GM18505 (cell line): Measurements from ENCODE around the gene TOX2.

ENCODE experiments used
- ATAC-seq: cut with Tn5 transposase; IDR thresholded peaks from one replicate; pipeline ENCODE4 v1.9.1; 2021; ENCODE audit not compliant: unreplicated experiment
- POLR2A ChIP-seq: IDR thresholded peaks from 4 replicates; pipeline ENCODE4 v1.6.1; 2011; ENCODE audit warnings: borderline replicate concordance; ENCODE audit not compliant: insufficient read depth, insufficient read length; ENCODE audit errors: extremely low read depth

TOX2 gene

DNA sequence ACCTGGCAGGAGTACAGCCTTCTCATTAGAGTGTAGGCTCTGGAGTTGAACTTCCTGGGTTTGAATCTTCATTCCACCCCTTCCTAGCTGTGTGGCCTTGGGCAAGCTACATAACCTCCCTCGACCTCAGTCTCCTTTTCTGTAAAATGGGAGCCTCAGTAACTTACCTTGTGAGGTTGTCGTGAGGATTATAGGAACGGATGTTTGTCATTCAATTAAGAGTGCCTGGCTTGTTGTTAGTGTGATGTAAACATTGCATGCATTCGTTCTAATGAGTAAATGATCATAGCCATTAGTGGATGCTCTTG is 45.2 kb downstream of the TOX2 start:
- ATAC-seq = no peak
- no peak for TF ChIP-seq POLR2A

GRCh38 chr20:43960231-43960630 is 45.6 kb downstream of the TOX2 start:
- no peak for TF ChIP-seq POLR2A
- no peak for ATAC-seq

GRCh38 chr20:43961116-43961515 is 46.5 kb downstream of the TOX2 start:
- ATAC-seq = no peak
- no peak for TF ChIP-seq POLR2A

DNA sequence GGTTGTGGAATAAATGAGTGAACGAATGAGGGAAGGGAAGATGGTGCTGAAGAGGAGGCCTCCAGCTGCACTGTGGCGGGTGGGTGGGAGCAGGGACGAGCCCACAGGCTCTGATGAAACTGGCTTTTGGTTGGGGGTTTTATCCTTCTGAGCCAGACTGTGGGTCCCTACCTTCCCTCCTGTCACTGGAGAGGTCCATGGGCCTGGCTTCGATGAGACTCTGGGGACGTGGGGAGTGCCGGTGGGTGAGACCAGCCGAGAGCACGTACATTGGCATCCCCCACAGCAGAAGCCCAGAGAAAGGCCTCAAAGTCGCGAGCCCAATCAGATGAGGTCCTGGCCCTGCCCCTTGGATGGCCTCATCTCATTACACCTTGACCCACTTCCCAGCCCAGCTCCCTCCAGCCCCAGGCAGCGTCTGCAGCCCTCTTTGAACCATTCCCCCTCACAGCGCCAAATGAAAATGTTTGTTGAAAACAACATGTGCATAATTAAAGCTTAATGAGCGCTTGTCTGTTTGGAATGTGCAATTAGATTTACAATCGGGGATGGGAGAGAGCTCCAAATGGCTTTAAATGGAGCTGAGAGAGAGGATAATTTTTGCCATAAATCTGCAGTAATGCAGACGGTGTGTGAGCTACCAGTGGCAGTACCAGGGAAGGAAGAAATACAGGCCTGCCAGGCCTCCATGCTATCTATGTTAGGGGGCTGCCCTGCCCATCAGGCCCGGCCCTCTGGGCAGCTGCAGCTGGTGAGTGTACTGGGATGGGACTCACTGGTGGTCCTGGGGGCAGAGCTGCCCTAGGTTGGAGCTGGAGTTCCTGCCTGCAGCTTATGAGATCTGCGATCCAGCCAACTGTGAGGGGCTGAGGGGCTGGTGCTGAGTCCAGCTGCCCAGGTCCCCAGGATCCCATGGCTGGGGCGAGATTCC is 47.2 kb downstream of the TOX2 start:
- no peak for TF ChIP-seq POLR2A

DNA sequence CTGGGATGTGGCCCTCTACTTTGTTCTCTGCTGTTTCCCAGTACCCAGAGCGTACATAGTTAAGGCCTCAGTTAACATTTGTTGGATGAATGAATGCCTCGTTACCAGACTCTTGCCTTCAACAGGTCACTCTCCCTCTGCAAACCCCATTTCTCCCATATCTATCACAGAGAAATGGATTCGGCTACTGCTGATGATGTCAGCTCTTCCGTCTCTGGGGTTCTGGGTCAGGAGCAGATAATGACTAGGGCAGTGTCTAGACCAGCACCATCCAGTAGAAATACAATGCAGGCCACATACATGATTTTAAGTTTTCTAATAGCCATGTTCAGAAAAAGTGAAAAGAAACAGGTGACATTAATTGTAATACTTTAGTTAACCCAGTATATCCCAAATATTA is 47.9 kb downstream of the TOX2 start:
- no peak for ATAC-seq
- TF ChIP-seq POLR2A = no peak

More for the DNA sequence above, 47.2 kb downstream of the TOX2 start:
- ATAC-seq = no peak

- no peak for TF ChIP-seq POLR2A
- no peak for ATAC-seq
Observed at GRCh38 chr20:43963233-43963632, 48.6 kb downstream of the TOX2 start.

DNA sequence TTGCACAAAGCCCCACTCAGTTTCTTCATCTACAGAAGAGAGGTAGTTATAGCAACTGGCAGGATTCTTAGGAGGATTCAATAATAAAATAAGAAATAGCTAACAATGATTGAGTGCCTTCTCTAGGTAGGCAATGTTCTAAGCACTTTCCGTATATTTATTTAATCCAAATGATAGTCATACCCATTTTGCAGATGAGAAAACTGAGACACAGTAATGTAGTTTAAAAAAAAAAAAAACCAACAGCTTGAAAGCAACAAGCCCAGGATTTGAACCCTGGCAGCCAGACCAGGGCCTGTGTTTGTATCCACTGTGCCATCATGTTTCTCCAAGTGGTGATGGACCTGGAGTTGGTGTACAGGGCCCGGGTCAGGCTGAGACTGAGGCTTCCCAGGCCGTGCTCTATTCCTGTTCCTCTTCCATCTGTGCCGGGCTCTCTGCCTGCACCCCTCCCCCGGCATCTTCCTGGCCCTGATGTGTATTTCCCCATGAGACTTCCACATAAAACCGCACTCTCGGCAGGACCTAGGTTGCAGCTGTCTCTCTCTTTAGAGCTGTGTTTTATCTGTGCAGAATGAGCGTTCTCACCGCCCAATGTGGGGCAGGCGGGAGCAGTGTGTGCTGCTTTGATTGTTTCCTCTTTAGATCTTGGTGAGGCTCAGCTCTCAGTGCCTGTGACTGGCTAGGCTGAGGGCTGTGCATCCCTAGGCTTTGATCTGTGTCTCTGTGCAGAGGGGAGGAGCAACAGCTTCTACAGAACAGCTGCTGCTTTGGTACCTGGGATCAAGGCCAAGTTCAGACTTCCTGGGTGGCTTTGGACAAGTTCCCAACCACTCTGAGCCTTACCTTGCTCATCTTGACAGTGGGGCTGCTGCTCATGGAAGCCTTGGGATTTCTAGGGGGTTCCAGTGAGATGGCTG is 49.5 kb downstream of the TOX2 start:
- ATAC-seq = peak; percentile 54
- no peak for TF ChIP-seq POLR2A

DNA sequence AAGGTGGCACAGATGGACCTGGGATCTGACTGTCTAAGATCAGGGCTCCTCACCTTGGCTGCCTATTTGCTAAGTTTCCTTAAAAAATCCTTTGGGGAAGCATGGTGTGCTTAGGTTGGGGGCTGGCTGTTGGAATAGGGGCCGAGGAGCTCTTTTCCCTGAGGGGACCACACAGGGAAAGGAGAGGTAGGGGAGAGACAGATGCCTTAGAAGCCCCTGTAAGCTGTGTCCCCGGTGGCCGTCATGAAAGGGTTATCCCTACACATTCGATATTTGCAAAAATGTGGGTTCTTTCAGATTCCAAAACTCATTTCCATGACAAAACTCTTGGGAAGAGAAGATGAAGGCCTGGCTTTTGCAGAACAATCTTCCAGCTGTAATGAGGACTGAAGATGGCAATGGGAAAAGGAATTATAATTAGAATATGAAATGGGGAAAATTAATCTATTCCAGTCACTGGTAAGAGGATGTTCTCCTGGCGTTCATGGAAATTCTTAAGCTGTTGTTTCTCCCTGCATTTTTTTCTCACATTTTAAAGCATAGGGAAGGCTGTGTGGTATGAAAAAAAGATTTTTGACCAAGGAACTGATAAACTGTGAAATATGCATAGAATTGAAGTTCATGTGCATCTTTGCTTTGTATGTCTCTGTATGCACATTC is 53.8 kb downstream of the TOX2 start:
- no peak for TF ChIP-seq POLR2A
- ATAC-seq = no peak

- no peak for TF ChIP-seq POLR2A
- no peak for ATAC-seq
Observed at GRCh38 chr20:43969028-43969447, 54.4 kb downstream of the TOX2 start.

DNA sequence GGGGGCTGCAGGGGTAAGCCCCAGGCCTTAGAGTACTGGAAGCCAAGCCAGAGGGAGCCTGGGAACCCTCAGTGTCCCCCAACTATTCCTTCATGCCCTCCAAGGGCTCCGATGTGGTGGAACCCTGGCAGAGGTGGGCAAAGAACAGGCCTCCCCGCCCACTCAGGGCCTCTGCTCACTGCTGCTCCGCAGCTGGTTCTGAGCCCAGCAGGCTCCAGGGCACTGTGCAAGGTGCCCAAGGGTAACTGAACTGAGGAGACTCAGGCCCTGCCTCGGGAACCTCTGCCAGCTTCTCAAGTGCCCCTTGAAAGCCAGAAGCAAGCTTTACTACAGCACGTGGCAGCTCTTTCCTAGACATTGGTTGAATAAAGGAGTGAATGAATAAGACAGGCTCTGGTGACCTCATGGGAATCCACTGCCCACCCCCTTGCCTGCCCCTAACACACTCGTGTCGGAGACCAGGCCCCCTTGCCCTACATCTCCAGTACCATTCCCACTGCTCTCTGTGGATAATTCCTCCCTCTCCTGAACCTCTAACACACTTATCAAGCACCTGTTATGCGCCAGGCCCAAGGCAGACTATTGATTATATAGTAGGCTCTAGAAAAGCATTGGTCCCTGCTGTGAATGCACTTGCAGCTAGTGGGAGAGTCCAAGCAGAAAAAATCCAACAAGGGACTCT is 55.0 kb downstream of the TOX2 start:
- no peak for ATAC-seq

GRCh38 chr20:43971267-43971666 is 56.6 kb downstream of the TOX2 start:
- ATAC-seq = no peak
- no peak for TF ChIP-seq POLR2A

More for the DNA sequence above, 55.0 kb downstream of the TOX2 start:
- no peak for TF ChIP-seq POLR2A

- no peak for ATAC-seq
- TF ChIP-seq POLR2A = no peak
Observed at GRCh38 chr20:43972051-43972450, 57.4 kb downstream of the TOX2 start.

DNA sequence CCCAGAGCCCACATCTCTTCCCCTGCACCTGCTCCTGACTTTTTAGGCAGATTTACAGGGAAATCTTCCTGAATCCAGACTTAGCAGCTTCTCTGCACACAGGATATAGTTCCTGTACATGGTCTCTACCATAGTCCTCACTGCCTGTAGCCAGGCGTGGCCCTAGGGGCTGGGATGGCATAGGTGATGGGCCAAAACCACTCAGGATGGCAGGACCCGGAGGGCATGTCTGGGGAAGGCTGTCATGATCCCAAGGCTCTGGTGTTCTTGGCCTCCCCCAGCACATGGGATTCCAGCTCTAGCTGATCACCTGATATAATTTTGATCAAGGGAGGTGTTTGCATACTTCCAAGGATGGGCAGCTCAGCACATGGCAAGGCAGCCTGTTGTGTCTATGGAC is 58.0 kb downstream of the TOX2 start:
- no peak for ATAC-seq
- TF ChIP-seq POLR2A = no peak
